ENCODE measurements around the gene MMRN2. TPM values are rescaled to one million over a fixed set of nuclear protein-coding genes. Genes with fewer than 3 reads are reported as not detected.

MMRN2 gene
- total RNA-seq, 3 donors from 2014 or later = 23.0 to 60.3 (median 32.6) TPM

- no peak overlapping the region for H3K4me3 ChIP-seq
- H3K27ac ChIP-seq = no peak overlapping the region
- no peaks in the 10 kb centered on the region for H3K4me1 ChIP-seq
- TF ChIP-seq POLR2AphosphoS5 (IDR thresholded peaks at IDR 0.05) (no peak), POLR2A (IDR thresholded peaks at IDR 0.05) (no peak), CTCF (IDR thresholded peaks at IDR 0.05) (no peak)
- H3K9me3 ChIP-seq = no peaks in the 10 kb centered on the region
- peak in 1 of 2 donors; percentile 53 for DNase-seq (ENCODE audit: low spot score in 2 of 2)
- no peaks in the 10 kb centered on the region for H3K27me3 ChIP-seq
- intact Hi-C loops (cut with DNase I; ENCODE audit: low total_unique reads) = loop anchor here (10.0 kb wide), 1 partner anchor 216 kb away; no protein-coding TSS in a partner anchor
- H3K36me3 ChIP-seq = no peaks in the 10 kb centered on the region
Observed at GRCh38 chr10:86900955-86901354, 56.5 kb downstream of the MMRN2 start.

- TF ChIP-seq POLR2AphosphoS5 (IDR thresholded peaks at IDR 0.05) (no peak), CTCF (IDR thresholded peaks at IDR 0.05) (peak; percentile 54 to 85 (median 83)), POLR2A (IDR thresholded peaks at IDR 0.05) (no peak)
- Histone ChIP-seq H3K27me3 (no peaks in the 10 kb centered on the region), H3K36me3 (no peaks in the 10 kb centered on the region), H3K4me1 (no peaks in the 10 kb centered on the region), H3K9me3 (no peaks in the 10 kb centered on the region), H3K4me3 (no peak overlapping the region), H3K27ac (no peak overlapping the region)
- DNase-seq (ENCODE audit: low spot score in 2 of 2) = peak; percentile 56 to 65
- intact Hi-C loops (cut with DNase I; ENCODE audit: low total_unique reads) = loop anchor here (10.0 kb wide), 1 partner anchor 215 kb away; no protein-coding TSS in a partner anchor
Observed at GRCh38 chr10:86899670-86900276, 57.6 kb downstream of the MMRN2 start.

GRCh38 chr10:86899132-86899531 is 58.3 kb downstream of the MMRN2 start:
- intact Hi-C loops (cut with DNase I; ENCODE audit: low total_unique reads) = no loop called here
- Histone ChIP-seq H3K36me3 (no peaks in the 10 kb centered on the region), H3K27ac (no peak overlapping the region), H3K4me1 (no peaks in the 10 kb centered on the region), H3K27me3 (no peaks in the 10 kb centered on the region), H3K4me3 (no peak overlapping the region), H3K9me3 (no peaks in the 10 kb centered on the region)
- TF ChIP-seq CTCF (IDR thresholded peaks at IDR 0.05) (no peak), POLR2AphosphoS5 (IDR thresholded peaks at IDR 0.05) (no peak), POLR2A (IDR thresholded peaks at IDR 0.05) (no peak)
- no peak for DNase-seq (ENCODE audit: low spot score in 2 of 2)

- TF ChIP-seq POLR2AphosphoS5 (IDR thresholded peaks at IDR 0.05) (no peak), CTCF (IDR thresholded peaks at IDR 0.05) (no peak), POLR2A (IDR thresholded peaks at IDR 0.05) (no peak)
- Histone ChIP-seq H3K36me3 (peaks cover 4% of the 10 kb centered on the region), H3K4me1 (no peaks in the 10 kb centered on the region), H3K9me3 (no peaks in the 10 kb centered on the region), H3K27me3 (no peaks in the 10 kb centered on the region), H3K27ac (no peak overlapping the region), H3K4me3 (no peak overlapping the region)
- no peak for DNase-seq (ENCODE audit: low spot score in 2 of 2)
- intact Hi-C loops (cut with DNase I; ENCODE audit: low total_unique reads) = no loop called here
Observed at GRCh38 chr10:86898511-86898910, 58.9 kb downstream of the MMRN2 start.

- Histone ChIP-seq H3K27ac (no peak overlapping the region), H3K4me1 (no peaks in the 10 kb centered on the region), H3K9me3 (no peaks in the 10 kb centered on the region), H3K36me3 (peaks cover 4% of the 10 kb centered on the region), H3K27me3 (no peaks in the 10 kb centered on the region), H3K4me3 (no peak overlapping the region)
- intact Hi-C loops (cut with DNase I; ENCODE audit: low total_unique reads) = no loop called here
- TF ChIP-seq POLR2AphosphoS5 (IDR thresholded peaks at IDR 0.05) (no peak), POLR2A (IDR thresholded peaks at IDR 0.05) (no peak), CTCF (IDR thresholded peaks at IDR 0.05) (no peak)
- DNase-seq (ENCODE audit: low spot score in 2 of 2) = no peak
Observed at GRCh38 chr10:86889997-86890396, 67.4 kb downstream of the MMRN2 start.

Measured in breast epithelium (tissue), 4 donors.